Mucosa of descending colon (tissue), 3 donors: ENCODE measurements around the gene RASA1. TPM values are rescaled to one million over a fixed set of nuclear protein-coding genes. Genes with fewer than 3 reads are reported as not detected.

Source experiments
- ATAC-seq: fragments of 200-7000 bp; cut with Tn5 transposase; one replicate; pipeline ENCODE4 v1.9.1; 2020; ENCODE audit warnings: mild to moderate bottlenecking, moderate library complexity
- DNase-seq, 3 donors: peaks; one replicate each; pipeline ENCODE4 v3.0.0-alpha.2; 2020
- H3K36me3 ChIP-seq: fragments of 200-600 bp; one replicate; pipeline ENCODE4 v1.8.0; 2021; ENCODE audit warnings: low read depth, mild to moderate bottlenecking
- H3K4me1 ChIP-seq: fragments of 200-600 bp; one replicate; pipeline ENCODE4 v1.8.0; 2021; ENCODE audit warnings: low read depth, mild to moderate bottlenecking
- H3K4me3 ChIP-seq: fragments of 200-600 bp; one replicate; pipeline ENCODE4 v1.8.0; 2021; ENCODE audit warnings: mild to moderate bottlenecking
- H3K9me3 ChIP-seq: fragments of 200-600 bp; one replicate; pipeline ENCODE4 v1.8.0; 2021; ENCODE audit warnings: mild to moderate bottlenecking
- intact Hi-C, 2 donors: fragments of 100-400 bp; cut with DNase I in 1 of 2; cut with micrococcal nuclease in 1 of 2; formaldehyde crosslinking; loops; one replicate each; pipeline versions ENCODE4 v1.11.0 to v1.11.1; 2022; cut with DNase I, micrococcal nuclease
- total RNA-seq, 3 donors: library from RNA; stranded (reverse); fragmentation: NEBNext Ultra II Directional in 2 of 3; extraction: Animal tissue kit (Norgen Biotek cat#: 25700) in 2 of 3; gene quantifications; one replicate each; pipeline versions ENCODE4 v1.2.1 to v1.2.4, GENCODE V29; 2021 to 2023
- TF ChIP-seq, protein P1 (sequence below): fragments of 200-600 bp; IDR thresholded peaks from one replicate; pipeline ENCODE4 v1.8.0; 2022; ENCODE audit warnings: antibody characterized with exemption, mild to moderate bottlenecking
- donor health status: DM: no; HTN: no; CAD: no; lungs with moderate emphysema.
- donor health status: DM: no; HTN: no; CAD: no.
- donor health status: DM: no; HTN: yes; CAD: no.

RASA1 gene
- total RNA-seq, 3 donors from 2014 or later: 25.0 to 27.0 (median 25.8) TPM

DNA sequence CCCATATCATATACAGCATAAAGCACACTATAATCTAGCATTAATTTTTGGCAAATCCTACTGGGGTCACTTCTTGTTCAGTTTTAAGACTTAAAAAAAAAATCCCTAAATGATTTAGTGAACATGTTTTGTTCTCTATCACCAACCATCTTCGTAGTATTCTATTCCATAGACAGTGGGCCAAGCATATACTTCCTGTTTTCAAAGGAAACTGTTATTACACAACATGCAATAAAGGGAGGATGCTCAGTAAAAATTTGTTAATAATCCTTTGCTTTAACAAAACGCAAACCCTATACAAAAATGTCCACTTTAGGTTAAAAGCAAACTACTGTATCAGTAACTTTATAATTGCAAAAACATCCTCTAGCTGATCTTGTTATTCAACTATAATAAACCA is 132.0 kb downstream of the RASA1 start:
- Histone ChIP-seq H3K9me3 (no peaks in the 10 kb centered on the region), H3K36me3 (peaks cover 4% of the 10 kb centered on the region), H3K4me1 (no peaks in the 10 kb centered on the region), H3K4me3 (no peak overlapping the region)
- DNase-seq (no peak), ATAC-seq (no peak)
- TF ChIP-seq, protein P1, sequence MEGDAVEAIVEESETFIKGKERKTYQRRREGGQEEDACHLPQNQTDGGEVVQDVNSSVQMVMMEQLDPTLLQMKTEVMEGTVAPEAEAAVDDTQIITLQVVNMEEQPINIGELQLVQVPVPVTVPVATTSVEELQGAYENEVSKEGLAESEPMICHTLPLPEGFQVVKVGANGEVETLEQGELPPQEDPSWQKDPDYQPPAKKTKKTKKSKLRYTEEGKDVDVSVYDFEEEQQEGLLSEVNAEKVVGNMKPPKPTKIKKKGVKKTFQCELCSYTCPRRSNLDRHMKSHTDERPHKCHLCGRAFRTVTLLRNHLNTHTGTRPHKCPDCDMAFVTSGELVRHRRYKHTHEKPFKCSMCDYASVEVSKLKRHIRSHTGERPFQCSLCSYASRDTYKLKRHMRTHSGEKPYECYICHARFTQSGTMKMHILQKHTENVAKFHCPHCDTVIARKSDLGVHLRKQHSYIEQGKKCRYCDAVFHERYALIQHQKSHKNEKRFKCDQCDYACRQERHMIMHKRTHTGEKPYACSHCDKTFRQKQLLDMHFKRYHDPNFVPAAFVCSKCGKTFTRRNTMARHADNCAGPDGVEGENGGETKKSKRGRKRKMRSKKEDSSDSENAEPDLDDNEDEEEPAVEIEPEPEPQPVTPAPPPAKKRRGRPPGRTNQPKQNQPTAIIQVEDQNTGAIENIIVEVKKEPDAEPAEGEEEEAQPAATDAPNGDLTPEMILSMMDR: no peak
- intact Hi-C loops: no loop called here

DNA sequence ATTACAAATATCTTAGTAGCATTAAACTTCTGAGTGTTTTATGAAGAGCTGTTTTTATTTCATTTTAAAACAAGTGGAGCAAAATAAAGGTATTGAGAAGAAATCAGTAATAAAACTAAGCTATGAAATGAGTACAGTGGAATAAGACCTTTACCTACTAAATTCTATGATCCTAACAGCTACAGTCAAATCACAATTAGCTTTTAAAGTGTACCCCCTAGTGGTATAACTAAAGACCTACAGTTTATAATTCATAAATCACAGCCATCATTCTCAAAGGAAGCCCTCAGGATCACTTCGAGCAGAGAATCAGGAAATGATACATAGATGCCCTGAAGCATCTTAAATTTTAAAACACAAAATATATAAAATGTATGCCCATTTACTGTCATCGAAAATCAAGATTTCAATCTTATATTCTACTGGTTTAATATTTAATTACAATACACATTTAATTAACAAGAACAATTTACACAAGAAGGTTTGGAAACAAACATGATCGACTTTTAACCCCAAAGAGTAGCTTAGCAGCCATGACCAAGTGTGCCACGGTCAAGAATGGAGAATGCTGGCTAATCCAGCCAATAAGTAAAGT is 132.7 kb downstream of the RASA1 start:
- Histone ChIP-seq H3K9me3 (no peaks in the 10 kb centered on the region), H3K4me3 (no peak overlapping the region), H3K36me3 (peaks cover 4% of the 10 kb centered on the region), H3K4me1 (no peaks in the 10 kb centered on the region)
- ATAC-seq: peak; percentile 84
- TF ChIP-seq, protein P1: peak; percentile 38
- intact Hi-C loops: no loop called here
- DNase-seq: no peak

- Histone ChIP-seq H3K9me3 (no peaks in the 10 kb centered on the region), H3K4me3 (no peak overlapping the region), H3K4me1 (no peaks in the 10 kb centered on the region), H3K36me3 (peaks cover 4% of the 10 kb centered on the region)
- no peak for ATAC-seq
- DNase-seq: no peak
- intact Hi-C loops: no loop called here
- TF ChIP-seq, protein P1: no peak
These were observed 133.9 kb downstream of the RASA1 start for GRCh38 chr5:87401626-87402025.

DNA sequence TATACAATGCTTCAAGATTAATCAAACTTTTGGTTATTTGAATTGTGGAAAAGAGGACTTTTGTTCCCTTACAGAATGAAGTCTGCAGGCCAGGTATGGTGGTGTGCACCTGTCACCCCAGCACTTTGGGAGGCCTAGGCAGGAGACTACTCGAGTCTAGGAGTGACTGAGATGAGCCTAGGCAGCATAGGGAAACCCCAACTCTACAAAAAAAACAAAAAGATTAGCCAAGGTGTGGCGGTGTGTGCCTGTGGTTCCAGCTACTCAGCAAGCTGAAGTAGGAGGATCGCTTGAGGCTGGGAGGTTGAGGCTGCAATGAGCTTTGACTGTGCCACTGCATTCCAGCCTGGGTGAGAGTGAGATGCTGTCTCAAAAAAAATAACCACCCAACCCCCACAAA is 135.7 kb downstream of the RASA1 start:
- intact Hi-C loops: no loop called here
- H3K9me3 ChIP-seq: no peaks in the 10 kb centered on the region
- DNase-seq (no peak), ATAC-seq (no peak)
- H3K4me1 ChIP-seq: no peaks in the 10 kb centered on the region
- H3K36me3 ChIP-seq: peaks cover 11% of the 10 kb centered on the region
- no peak overlapping the region for H3K4me3 ChIP-seq
- TF ChIP-seq, protein P1: no peak

GRCh38 chr5:87403899-87404298 is 136.2 kb downstream of the RASA1 start:
- no peak for DNase-seq
- peaks cover 15% of the 10 kb centered on the region for H3K36me3 ChIP-seq

More at GRCh38 chr5:87403899-87404298, 136.2 kb downstream of the RASA1 start:
- Histone ChIP-seq H3K4me1 (no peaks in the 10 kb centered on the region), H3K9me3 (no peaks in the 10 kb centered on the region), H3K4me3 (no peak overlapping the region)
- intact Hi-C loops: no loop called here
- TF ChIP-seq, protein P1: no peak
- no peak for ATAC-seq
